Measurements from ENCODE around the gene RAPGEFL1. TPM values are rescaled to one million over a fixed set of nuclear protein-coding genes. Genes with fewer than 3 reads are reported as not detected.
A peak's percentile ranks its signal among the peaks of the same experiment; 100 is the strongest.

The RAPGEFL1 gene
- total RNA-seq, 2 experiments from 2014 or later: 5.1 to 6.2 TPM

DNA sequence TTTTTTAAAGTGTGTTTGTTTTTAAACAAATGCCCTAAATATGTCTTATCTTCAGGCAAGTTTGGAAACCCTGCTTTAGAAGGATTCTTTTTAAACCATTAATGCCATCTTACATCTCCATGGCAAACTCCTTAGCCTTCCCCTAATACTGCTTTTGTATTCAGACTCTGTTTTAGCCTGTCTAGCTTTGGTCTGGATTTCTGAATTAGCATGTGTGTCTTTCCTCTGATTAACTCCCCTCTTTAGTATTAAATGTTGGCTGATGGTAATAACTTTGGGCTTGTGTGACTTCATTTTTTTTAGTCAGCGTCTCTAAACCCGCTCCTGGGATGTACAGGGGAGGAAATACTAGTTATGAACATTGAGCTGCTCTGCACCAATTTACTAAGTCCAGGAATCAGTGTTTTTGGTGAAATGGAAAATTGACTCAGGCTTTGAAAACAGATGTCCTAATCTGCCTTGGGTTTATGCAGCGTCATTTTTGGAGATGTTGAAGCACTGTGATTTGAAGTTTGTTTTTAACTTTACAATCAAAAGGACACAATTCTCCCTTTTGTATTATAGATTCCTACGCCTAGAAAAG is 64.1 kb downstream of the RAPGEFL1 start:
- no peak for DNase-seq
- ChIA-PET POLR2A (interaction anchor here (0.7 kb wide), 1 partner anchor 101 kb away, joined by 6 read pairs; no protein-coding TSS in a partner anchor), CTCF (interaction anchor here (0.5 to 1.1 kb wide), 4 partner anchors 24 to 1776 kb away, joined by 3 read pairs; partner anchors contain the start of gene DNAJC7)
- no peaks in the 10 kb centered on the region for H3K27me3 Mint-ChIP-seq
- intact Hi-C loops (cut with DNase I, micrococcal nuclease): no loop called here
- no peak overlapping the region for H3K4me3 Mint-ChIP-seq
- ATAC-seq: no peak
- peak overlapping the region; percentile 14 for H3K27ac Mint-ChIP-seq
- H3K9me3 Mint-ChIP-seq (ENCODE audit: low read depth): no peaks in the 10 kb centered on the region
- peaks cover 5% of the 10 kb centered on the region for H3K36me3 Mint-ChIP-seq (ENCODE audit: low read depth)
- peaks cover 27% of the 10 kb centered on the region for H3K4me1 Mint-ChIP-seq

DNA sequence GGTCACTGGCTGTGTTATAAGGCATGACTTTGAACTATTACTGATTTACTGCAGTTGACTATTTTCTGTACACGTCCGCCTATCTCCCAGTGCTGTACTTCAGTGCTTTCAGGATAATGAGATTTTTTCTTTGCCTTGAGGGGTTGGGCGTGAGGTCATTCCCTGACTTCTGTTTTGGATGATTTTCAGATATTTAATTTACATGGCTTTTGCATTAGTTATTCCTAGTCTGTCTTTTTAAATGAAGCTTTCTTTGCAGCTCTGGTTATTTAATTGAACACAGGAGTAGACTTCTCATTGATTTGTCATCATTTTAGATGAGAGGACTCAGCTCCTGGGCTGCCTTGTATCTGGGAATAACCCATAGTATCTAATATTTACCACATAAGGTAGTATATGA is 65.5 kb downstream of the RAPGEFL1 start:
- H3K4me3 Mint-ChIP-seq: no peak overlapping the region
- intact Hi-C loops (cut with DNase I, micrococcal nuclease): no loop called here
- ChIA-PET POLR2A (no interaction called here), CTCF (interaction anchor here (0.6 to 1.2 kb wide), 3 partner anchors 9 to 92 kb away, joined by 3 read pairs; no protein-coding TSS in a partner anchor)
- DNase-seq (no peak), ATAC-seq (no peak)
- H3K27ac Mint-ChIP-seq: no peak overlapping the region
- H3K36me3 Mint-ChIP-seq (ENCODE audit: low read depth): no peaks in the 10 kb centered on the region
- no peaks in the 10 kb centered on the region for H3K9me3 Mint-ChIP-seq (ENCODE audit: low read depth)
- H3K27me3 Mint-ChIP-seq: no peaks in the 10 kb centered on the region
- H3K4me1 Mint-ChIP-seq: peaks cover 27% of the 10 kb centered on the region

DNA sequence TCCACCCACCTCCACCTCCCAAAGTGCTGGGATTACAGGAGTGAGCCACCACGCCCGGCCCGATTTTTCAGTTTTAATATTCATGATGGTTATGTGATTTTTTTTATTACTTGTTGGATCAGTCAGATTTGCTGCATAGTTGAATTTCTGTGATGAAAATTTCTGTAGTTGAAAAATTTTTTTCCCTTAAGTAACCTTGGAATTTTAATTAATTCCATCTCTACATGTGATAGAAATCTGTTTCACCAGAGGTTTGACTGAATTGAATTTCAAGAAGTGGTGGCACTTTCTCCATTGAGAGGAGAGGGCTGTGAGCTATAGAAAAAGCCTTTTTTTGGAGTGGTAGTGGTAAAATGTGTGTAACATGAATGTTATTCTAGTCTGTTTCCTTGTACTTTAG is 66.5 kb downstream of the RAPGEFL1 start:
- no peak for ATAC-seq
- Mint-ChIP-seq H3K27ac (no peak overlapping the region), H3K4me1 (peaks cover 27% of the 10 kb centered on the region), H3K36me3 (ENCODE audit: low read depth) (no peaks in the 10 kb centered on the region), H3K27me3 (no peaks in the 10 kb centered on the region), H3K9me3 (ENCODE audit: low read depth) (no peaks in the 10 kb centered on the region), H3K4me3 (no peak overlapping the region)
- ChIA-PET CTCF (no interaction called here), POLR2A (no interaction called here)
- intact Hi-C loops (cut with DNase I, micrococcal nuclease): no loop called here
- DNase-seq: no peak

DNA sequence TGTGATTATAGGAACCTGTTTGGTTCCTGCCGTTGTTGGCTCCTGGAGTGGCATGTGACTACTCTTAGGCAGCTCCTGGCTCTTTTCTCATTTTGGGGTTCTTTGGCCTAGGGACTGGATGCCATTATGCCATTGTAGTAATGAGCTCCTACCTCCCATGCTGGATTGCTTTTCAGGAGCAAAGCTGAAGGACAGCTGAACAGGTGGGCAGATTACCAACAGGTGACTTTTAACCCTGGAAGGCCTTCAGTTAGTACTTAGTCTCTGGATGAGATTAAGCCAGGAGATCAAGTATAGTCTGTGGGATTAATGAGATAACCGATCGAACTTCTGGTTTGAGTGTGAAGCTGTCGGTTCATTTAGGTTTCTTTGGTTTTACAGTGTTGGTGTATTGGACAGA is 67.0 kb downstream of the RAPGEFL1 start:
- Mint-ChIP-seq H3K4me3 (no peak overlapping the region), H3K27me3 (no peaks in the 10 kb centered on the region), H3K4me1 (peaks cover 29% of the 10 kb centered on the region), H3K9me3 (ENCODE audit: low read depth) (no peaks in the 10 kb centered on the region), H3K27ac (no peak overlapping the region), H3K36me3 (ENCODE audit: low read depth) (no peaks in the 10 kb centered on the region)
- ATAC-seq (no peak), DNase-seq (no peak)
- ChIA-PET POLR2A (no interaction called here), CTCF (interaction anchor here (0.9 kb wide), 1 partner anchor 12 kb away, joined by 3 read pairs; no protein-coding TSS in a partner anchor)
- intact Hi-C loops (cut with DNase I, micrococcal nuclease): no loop called here

Small RNAs within 50 kb of the gene (microRNA-seq; reads per million reads assigned to microRNA genes)
- gene MIR6866 (ENCODE audit: borderline replicate concordance) (2.5 reads per million), gene MIR6867 (ENCODE audit: borderline replicate concordance) (not detected)

Other genes with a start within 250 kb of the RAPGEFL1 start
- gene ORMDL3, start 249.9 kb upstream of the RAPGEFL1 start, total RNA-seq: 10 to 100 TPM; 46.8 to 64.9 TPM
- not detected for gene LRRC3C, start 249.7 kb upstream of the RAPGEFL1 start, total RNA-seq
- gene GSDMA, start 214.5 kb upstream of the RAPGEFL1 start, total RNA-seq: 1 to 10 TPM in 1 of 2 experiments, under 1 TPM in 1; 0.98 to 1.1 TPM
- gene PSMD3, start 196.7 kb upstream of the RAPGEFL1 start, total RNA-seq: 100 to 1,000 TPM; 141 to 146 TPM
- not detected for gene CSF3, start 162.0 kb upstream of the RAPGEFL1 start, total RNA-seq
- 100 to 1,000 TPM in 1 of 2 experiments, 10 to 100 TPM in 1; 97.4 to 110 TPM for gene MED24, start 123.1 kb upstream of the RAPGEFL1 start, total RNA-seq
- gene THRA, start 114.5 kb upstream of the RAPGEFL1 start, total RNA-seq: 10 to 100 TPM; 12.9 to 13.1 TPM
- gene NR1D1, start 76.9 kb upstream of the RAPGEFL1 start, total RNA-seq: 1 to 10 TPM; 5.2 to 5.4 TPM
- gene MSL1, start 55.5 kb upstream of the RAPGEFL1 start, total RNA-seq: 10 to 100 TPM; 81.7 to 89.6 TPM
- gene CASC3, start 36.9 kb upstream of the RAPGEFL1 start, total RNA-seq: 100 to 1,000 TPM in 1 of 2 experiments, 10 to 100 TPM in 1; 88.3 to 104 TPM
- 10 to 100 TPM; 18.4 to 23.6 TPM for gene WIPF2, start 41.8 kb downstream of the RAPGEFL1 start, total RNA-seq
- 100 to 1,000 TPM; 105 to 171 TPM for gene CDC6, start 110.4 kb downstream of the RAPGEFL1 start, total RNA-seq
- 10 to 100 TPM; 29.8 to 40.2 TPM for gene RARA, start 131.7 kb downstream of the RAPGEFL1 start, total RNA-seq
- not detected for gene GJD3, start 187.3 kb downstream of the RAPGEFL1 start, total RNA-seq
- gene TOP2A, start 240.4 kb downstream of the RAPGEFL1 start, total RNA-seq: 100 to 1,000 TPM; 245 to 322 TPM

Measured in activated CD4-positive, alpha-beta T cell treated with anti-CD3 and anti-CD28 coated beads for 36 hours (primary cell).